ENCODE data around the gene C20orf141. TPM values are rescaled to one million over a fixed set of nuclear protein-coding genes. Genes with fewer than 3 reads are reported as not detected.

The C20orf141 gene
- total RNA-seq: not detected in 2 replicates

GRCh38 chr20:2814587-2815051 lies at the start of gene C20orf141:
C20orf141 (plus strand) TSS chr20:2814987; CDS start chr20:2815185, 198 bp downstream.

GRCh38 chr20:2800521-2801285 lies 14.1 kb upstream of the C20orf141 start, which contains the start of gene CPXM1:
CPXM1 (minus strand) TSS chr20:2800627; CDS start chr20:2800572, 55 bp downstream.

GRCh38 chr20:2816030-2816582 lies 1.3 kb downstream of the C20orf141 start, which contains the start of gene TMEM239:
TMEM239 (plus strand) TSS chr20:2816364; CDS start chr20:2816555, 191 bp downstream.

GRCh38 chr20:2840138-2840966 lies 25.6 kb downstream of the C20orf141 start, which contains the start of the genes PCED1A and VPS16:
PCED1A (minus strand) TSS chr20:2840655; CDS start chr20:2839912, 743 bp downstream.
VPS16 (plus strand) TSS chr20:2840745; CDS start chr20:2840775, 30 bp downstream.

Other genes starting within 250 kb of the C20orf141 start
- 119 and 127 TPM in 2 replicates for gene NOP56, start 162.4 kb upstream of the C20orf141 start, total RNA-seq
- 62.1 and 66.0 TPM in 2 replicates for gene IDH3B, start 150.8 kb upstream of the C20orf141 start, total RNA-seq
- gene EBF4, start 122.2 kb upstream of the C20orf141 start, total RNA-seq: 1.8 and 1.9 TPM in 2 replicates
- 1.1 and 3.9 TPM in 2 replicates for gene CPXM1, start 14.4 kb upstream of the C20orf141 start, total RNA-seq
- not detected in 2 replicates for gene TMEM239, start 1.4 kb downstream of the C20orf141 start, total RNA-seq
- gene PCED1A, start 25.7 kb downstream of the C20orf141 start, total RNA-seq: 26.5 and 33.0 TPM in 2 replicates
- 51.2 and 57.6 TPM in 2 replicates for gene VPS16, start 25.8 kb downstream of the C20orf141 start, total RNA-seq
- 20.2 and 32.8 TPM in 2 replicates for gene PTPRA, start 58.5 kb downstream of the C20orf141 start, total RNA-seq
- gene GNRH2, start 228.6 kb downstream of the C20orf141 start, total RNA-seq: 0.59 TPM in 1 of 2 replicates, not detected in the other
- 25.2 and 30.6 TPM in 2 replicates for gene MRPS26, start 231.1 kb downstream of the C20orf141 start, total RNA-seq

All from smooth muscle cell of the umbilical artery (primary cell).